HEK293T (cell line): ENCODE data around the gene SAFB2.

Source experiments
- CTCF ChIA-PET: fragments of 350-600 bp; formaldehyde crosslinking; extraction: SDS; loops from one replicate; lab custom pipeline; 2021; ENCODE audit warnings: antibody characterized with exemption, inconsistent platforms; lab: Yijun Ruan, JAX
- POLR2A ChIA-PET: fragments of 350-600 bp; formaldehyde crosslinking; extraction: SDS; loops from one replicate; lab custom pipeline; 2020; ENCODE audit warnings: antibody characterized with exemption, inconsistent platforms; lab: Yijun Ruan, JAX
- DNase-seq: peaks from one replicate; pipeline ENCODE4 v3.0.0; 2012; ENCODE audit warnings: mixed read lengths; ENCODE audit errors: extremely low spot score
- ARNT ChIP-seq: fragments of 450-650 bp; IDR thresholded peaks from 2 replicates; pipeline ENCODE4 v1.6.1; 2017; ENCODE audit warnings: mild to moderate bottlenecking
- BHLHE40 ChIP-seq: fragments of 450-650 bp; IDR thresholded peaks from 2 replicates; pipeline ENCODE4 v1.6.1; 2016; ENCODE audit warnings: mild to moderate bottlenecking, moderate library complexity, borderline replicate concordance
- CTBP1 ChIP-seq: fragments of 450-650 bp; IDR thresholded peaks from 2 replicates; pipeline ENCODE4 v1.6.1; 2016; ENCODE audit warnings: borderline replicate concordance
- ELF4 ChIP-seq: fragments of 450-650 bp; IDR thresholded peaks from 2 replicates; pipeline ENCODE4 v1.6.1; 2017; ENCODE audit warnings: antibody characterized with exemption
- FOXA1 ChIP-seq: fragments of 450-650 bp; IDR thresholded peaks from 2 replicates; pipeline ENCODE4 v1.6.1; 2016; ENCODE audit warnings: mild to moderate bottlenecking
- FOXK2 ChIP-seq: fragments of 450-650 bp; IDR thresholded peaks from 2 replicates; pipeline ENCODE4 v1.6.1; 2016; ENCODE audit warnings: mild to moderate bottlenecking
- FOXM1 ChIP-seq: fragments of 450-650 bp; IDR thresholded peaks from 2 replicates; pipeline ENCODE4 v1.6.1; 2017; ENCODE audit warnings: mild to moderate bottlenecking, borderline replicate concordance
- HDGF ChIP-seq: fragments of 450-650 bp; IDR thresholded peaks from 2 replicates; pipeline ENCODE4 v1.6.1; 2017; ENCODE audit warnings: antibody characterized with exemption, borderline replicate concordance
- L3MBTL2 ChIP-seq: fragments of 450-650 bp; conservative IDR thresholded peaks from 2 replicates; pipeline ENCODE4 v1.6.1; 2016; ENCODE audit warnings: mild to moderate bottlenecking
- LEF1 ChIP-seq: fragments of 450-650 bp; IDR thresholded peaks from 2 replicates; pipeline ENCODE4 v1.6.1; 2017; ENCODE audit warnings: mild to moderate bottlenecking, borderline replicate concordance
- NFRKB ChIP-seq: fragments of 450-650 bp; IDR thresholded peaks from 2 replicates; pipeline ENCODE4 v1.6.1; 2016; ENCODE audit warnings: mild to moderate bottlenecking, moderate library complexity
- PKNOX1 ChIP-seq: fragments of 450-650 bp; IDR thresholded peaks from 2 replicates; pipeline ENCODE4 v1.6.1; 2016
- SP1 ChIP-seq: fragments of 450-650 bp; IDR thresholded peaks from 2 replicates; pipeline ENCODE4 v1.6.1; 2017
- SUZ12 ChIP-seq: fragments of 450-650 bp; IDR thresholded peaks from 2 replicates; pipeline ENCODE4 v1.6.1; 2016; ENCODE audit warnings: mild to moderate bottlenecking
- TARDBP ChIP-seq: fragments of 450-650 bp; IDR thresholded peaks from 2 replicates; pipeline ENCODE4 v1.6.1; 2016
- ZNF384 ChIP-seq: fragments of 450-650 bp; IDR thresholded peaks from 2 replicates; pipeline ENCODE4 v1.6.1; 2016

SAFB2 gene

GRCh38 chr19:5600797-5601196, 21.8 kb downstream of the SAFB2 start:
- CTCF ChIA-PET = no interaction called here
- TF ChIP-seq NFRKB (no peak), CTBP1 (no peak), ELF4 (no peak), FOXK2 (no peak), ARNT (no peak), FOXA1 (no peak), ZNF384 (no peak), TARDBP (no peak), SP1 (no peak), BHLHE40 (no peak), FOXM1 (no peak), HDGF (no peak), LEF1 (no peak)
- DNase-seq = no peak
- POLR2A ChIA-PET = no interaction called here

GRCh38 chr19:5595745-5596144, 26.8 kb downstream of the SAFB2 start:
- ChIA-PET CTCF (interaction anchor here (0.8 kb wide), 1 partner anchor 10 kb away, joined by 3 read pairs; no protein-coding TSS in a partner anchor), POLR2A (interaction anchor here (1.5 kb wide), 1 partner anchor 27 kb away, joined by 6 read pairs; the partner anchor contains the start of genes SAFB and SAFB2)
- TF ChIP-seq ELF4 (no peak), HDGF (no peak)
- no peak for DNase-seq

- TF ChIP-seq PKNOX1 (no peak), SP1 (no peak), ZNF384 (no peak), L3MBTL2 (no peak), NFRKB (no peak), ARNT (no peak), FOXK2 (no peak), ELF4 (no peak), CTBP1 (no peak), SUZ12 (no peak), FOXM1 (no peak), TARDBP (no peak), BHLHE40 (no peak), LEF1 (no peak)
- no peak for DNase-seq
- ChIA-PET POLR2A (no interaction called here), CTCF (no interaction called here)
Measured at GRCh38 chr19:5595129-5595528, 27.4 kb downstream of the SAFB2 start.

GRCh38 chr19:5594521-5594950, 28.0 kb downstream of the SAFB2 start:
- CTCF ChIA-PET = no interaction called here
- DNase-seq = no peak
- POLR2A ChIA-PET = no interaction called here
- TF ChIP-seq HDGF (no peak), TARDBP (no peak), FOXM1 (no peak), SP1 (no peak), ZNF384 (no peak), FOXA1 (no peak), PKNOX1 (no peak), SUZ12 (no peak), ARNT (no peak), ELF4 (no peak), FOXK2 (no peak), NFRKB (no peak), CTBP1 (no peak), BHLHE40 (no peak), LEF1 (no peak)

GRCh38 chr19:5593343-5594255, 29.0 kb downstream of the SAFB2 start:
- ChIA-PET POLR2A (no interaction called here), CTCF (no interaction called here)
- no peak for DNase-seq
- TF ChIP-seq BHLHE40 = no peak
- no peak for TF ChIP-seq FOXK2
- no peak for TF ChIP-seq TARDBP
- TF ChIP-seq ARNT = no peak
- TF ChIP-seq ZNF384 = no peak
- no peak for TF ChIP-seq ELF4
- no peak for TF ChIP-seq SP1

- ChIA-PET CTCF (no interaction called here), POLR2A (no interaction called here)
- TF ChIP-seq ELF4 (no peak), NFRKB (no peak), FOXK2 (no peak), TARDBP (no peak), SP1 (no peak), ARNT (no peak), FOXA1 (no peak), LEF1 (no peak), BHLHE40 (no peak), SUZ12 (no peak), HDGF (no peak)
Measured at GRCh38 chr19:5592531-5593342, 29.8 kb downstream of the SAFB2 start.

More at GRCh38 chr19:5592531-5593342, 29.8 kb downstream of the SAFB2 start:
- DNase-seq = no peak
